Stimulated activated naive CD8-positive, alpha-beta T cell treated with anti-CD3 and anti-CD28 coated beads, Interleukin-15, Interleukin-2, amounts not matched to agents 100 U/mL and 50 U/mL, for 24 hours (primary cell): Measurements from ENCODE around the gene NFIX.
"Not testable (repeated sequence)": the region's sequence is repeated elsewhere in the genome, so short reads cannot be mapped to it uniquely, and the experiment has no call there.

Experiments
- ATAC-seq: fragments of 150-1000 bp; cut with Tn5 transposase; one replicate; pipeline ENCODE4 v1.10.0; 2021
- DNase-seq: peaks from one replicate; pipeline ENCODE4 v3.0.0; 2021

NFIX gene

DNA sequence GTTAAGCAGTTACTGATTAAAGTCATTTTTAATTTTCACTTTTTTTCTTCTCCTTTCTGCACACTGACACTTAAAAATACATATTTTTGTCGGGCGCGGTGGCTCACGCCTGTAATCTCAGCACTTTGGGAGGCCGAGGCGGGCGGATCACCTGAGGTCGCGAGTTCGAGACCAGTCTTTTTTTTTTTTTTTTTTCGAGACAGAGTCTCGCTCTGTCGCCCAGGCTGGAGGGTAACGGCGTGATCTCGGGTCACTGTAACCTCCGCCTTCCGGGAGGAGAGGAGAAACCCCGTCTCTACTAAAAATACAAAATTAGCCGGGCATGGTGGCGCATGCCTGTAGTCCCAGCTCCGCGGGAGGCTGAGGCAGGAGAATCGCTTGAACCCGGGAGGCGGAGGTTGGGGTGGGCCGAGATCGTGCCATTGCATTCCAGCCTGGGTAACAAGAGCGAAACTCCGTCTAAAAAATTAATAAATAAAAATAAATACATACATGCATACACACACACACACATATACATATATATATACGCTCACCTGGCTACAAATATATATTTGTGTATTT, 37.8 kb upstream of the NFIX start:
- DNase-seq, ATAC-seq: not testable (repeated sequence)

DNA sequence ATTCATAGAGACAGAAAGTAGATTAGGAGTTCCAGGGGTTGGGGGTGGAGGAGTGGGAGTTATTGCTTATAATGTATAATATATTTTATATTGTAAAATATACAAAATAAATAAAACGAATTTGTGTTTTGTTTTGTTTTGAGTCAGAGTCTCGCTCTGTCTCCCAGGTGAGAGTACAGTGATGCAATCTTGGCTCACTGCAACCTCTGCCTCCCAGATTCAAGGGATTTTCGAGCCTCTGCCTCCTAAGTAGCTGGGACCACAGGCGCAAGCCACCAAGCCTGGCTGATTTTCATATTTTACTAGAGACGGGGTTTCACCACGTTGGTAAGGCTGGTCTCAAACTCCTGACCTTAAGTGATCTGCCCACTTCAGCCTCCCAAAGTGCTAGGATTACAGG, 35.8 kb upstream of the NFIX start:
- DNase-seq = no peak
- no peak for ATAC-seq

DNA sequence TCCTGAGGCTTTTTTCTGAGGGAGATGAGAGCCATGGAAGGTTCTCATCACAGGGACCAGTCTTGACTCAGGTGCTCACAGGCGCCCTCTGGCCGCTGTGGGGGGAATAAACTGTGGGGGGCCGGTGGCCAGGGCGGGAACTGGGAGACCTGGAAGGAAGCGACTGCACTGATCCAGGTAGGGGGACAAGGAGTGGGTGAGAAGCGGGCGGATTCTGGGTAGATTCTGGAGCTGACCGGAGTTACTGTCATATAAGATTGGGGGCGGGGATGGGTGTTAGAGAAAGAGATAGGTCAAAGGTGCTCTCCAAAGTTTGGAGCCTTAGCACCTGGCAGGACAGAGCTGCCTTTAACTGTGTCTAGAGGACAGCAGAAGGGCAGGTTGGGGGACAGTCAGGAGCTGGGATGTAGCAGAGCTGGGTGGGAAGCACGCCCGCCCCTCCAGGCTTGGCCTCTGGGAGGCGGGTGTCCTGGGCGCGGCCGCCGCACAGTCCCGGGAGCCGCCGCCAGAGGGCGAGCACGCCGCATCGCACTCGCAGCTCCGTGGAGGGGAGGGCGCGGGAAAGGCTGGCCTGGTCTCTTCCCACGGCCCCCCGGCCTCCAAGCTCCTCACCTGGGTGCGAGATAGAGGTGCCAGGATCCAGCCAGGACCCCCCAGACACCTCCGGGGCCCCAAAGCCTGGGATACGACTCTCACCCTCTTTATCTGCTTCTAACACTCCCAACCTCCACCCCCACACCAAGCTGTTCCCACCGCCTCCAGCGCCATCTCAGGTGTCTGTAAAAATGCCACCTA, 30.1 kb upstream of the NFIX start:
- DNase-seq (peak; percentile 91), ATAC-seq (peak; percentile 97)

DNA sequence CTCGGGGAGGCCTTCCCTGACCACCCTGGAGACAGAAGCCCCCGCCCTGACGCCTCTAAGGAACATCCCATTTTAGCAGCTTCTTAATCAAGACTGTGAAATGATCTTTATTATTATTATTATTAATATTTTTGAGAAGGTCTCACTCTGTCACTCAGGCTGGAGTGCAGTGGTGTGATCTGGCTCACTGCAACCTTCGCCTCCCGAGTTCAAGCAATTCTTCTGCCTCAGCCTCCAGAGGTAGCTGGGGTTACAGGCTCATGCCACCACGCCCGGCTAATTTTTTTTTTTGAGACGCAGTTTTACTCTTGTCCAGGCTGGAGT, 29.5 kb upstream of the NFIX start:
- DNase-seq (no peak), ATAC-seq (no peak)

DNA sequence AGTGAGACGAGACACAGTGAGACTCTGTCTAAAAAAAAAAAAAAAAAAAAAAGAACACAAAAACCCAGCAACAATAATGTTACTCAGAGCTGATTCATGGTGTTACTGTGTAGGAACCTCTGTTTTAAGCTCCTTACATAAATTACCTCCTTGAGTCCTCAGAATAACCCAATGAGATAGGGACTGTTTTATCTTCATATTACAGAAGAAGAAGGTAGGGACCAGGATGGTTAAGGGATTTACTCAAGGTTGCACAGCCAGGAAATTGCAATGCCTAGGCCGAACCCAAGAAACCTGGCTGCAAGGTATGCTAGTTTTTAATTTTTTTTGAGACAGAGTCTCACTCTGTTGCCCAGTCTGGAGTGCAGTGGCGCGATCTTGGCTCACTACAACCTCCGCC, 27.4 kb upstream of the NFIX start:
- no peak for DNase-seq
- no peak for ATAC-seq

DNA sequence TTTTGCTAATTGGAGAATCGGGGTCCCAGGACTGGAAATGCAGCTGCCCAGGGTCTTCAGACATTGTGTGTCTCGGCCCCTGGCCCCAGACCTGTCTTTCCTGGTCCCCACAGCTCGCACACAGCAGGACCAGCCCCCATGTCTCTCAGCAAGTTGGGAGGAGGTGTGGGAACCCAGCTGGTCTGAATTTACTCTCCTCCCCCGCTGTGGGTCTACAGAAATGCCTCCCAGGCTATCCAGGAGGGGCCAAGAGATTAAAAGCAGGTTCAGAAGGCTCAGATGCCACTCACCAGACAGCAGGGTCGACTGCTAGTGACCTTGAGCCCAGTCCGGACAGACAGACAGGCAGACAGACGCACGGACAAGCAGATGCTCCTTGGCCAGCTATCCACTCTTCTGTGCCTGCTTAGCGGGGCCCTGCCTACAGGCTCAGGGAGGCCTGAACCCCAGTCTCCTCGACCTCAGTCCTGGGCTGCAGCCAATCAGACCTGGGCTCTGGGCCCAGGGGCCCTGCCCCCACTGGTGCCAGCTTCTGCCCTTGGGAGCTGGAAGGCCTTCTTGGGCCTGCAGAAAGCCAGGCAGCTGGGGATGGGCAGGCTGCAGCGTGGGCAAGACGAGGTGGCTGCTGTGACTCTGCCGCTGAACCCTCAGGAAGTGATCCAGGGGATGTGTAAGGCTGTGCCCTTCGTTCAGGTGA, 25.8 kb upstream of the NFIX start, which contains the start of gene DAND5:
DAND5 (plus strand) TSS at position 285 of the 697 bp plus-strand sequence; CDS start at position 370, 85 bp downstream.
- DNase-seq = no peak
- no peak for ATAC-seq

DNA sequence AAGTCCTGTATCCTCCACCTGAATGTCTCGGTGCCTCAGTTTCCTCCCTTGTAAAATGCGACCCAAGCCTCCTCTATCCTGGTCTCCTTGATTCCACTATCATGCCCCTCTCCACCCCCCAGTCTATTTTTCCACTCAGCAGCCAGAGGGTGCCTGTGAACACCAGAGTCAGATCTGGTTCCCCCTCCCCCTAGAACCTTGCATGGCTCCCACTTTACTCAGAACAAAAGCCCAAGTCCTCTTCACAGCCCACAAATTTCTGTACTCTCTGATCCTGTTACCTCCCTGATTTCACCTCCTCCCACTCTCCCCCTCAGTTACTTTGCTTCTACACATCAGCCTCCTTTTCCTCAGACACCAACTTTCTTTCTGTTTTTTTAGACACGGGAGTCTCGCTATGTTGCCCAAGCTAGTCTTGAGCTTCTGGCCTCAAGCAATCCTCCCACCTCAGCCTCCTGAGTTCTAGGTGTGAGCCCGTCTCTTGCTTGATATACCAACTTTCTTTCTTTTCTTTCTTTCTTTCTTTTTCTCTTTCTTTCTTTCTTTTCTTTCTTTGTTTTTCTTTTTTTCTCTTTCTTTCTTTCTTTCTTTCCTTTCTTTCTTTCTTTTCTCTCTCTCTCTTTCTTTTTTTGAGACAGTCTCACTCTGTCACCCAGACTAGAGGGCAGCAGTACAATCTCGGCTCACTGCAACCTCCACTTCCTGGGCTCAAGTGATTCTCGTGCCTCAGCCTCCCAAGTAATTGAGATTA, 25.0 kb upstream of the NFIX start:
- no peak for DNase-seq
- peak; percentile 19 for ATAC-seq

DNA sequence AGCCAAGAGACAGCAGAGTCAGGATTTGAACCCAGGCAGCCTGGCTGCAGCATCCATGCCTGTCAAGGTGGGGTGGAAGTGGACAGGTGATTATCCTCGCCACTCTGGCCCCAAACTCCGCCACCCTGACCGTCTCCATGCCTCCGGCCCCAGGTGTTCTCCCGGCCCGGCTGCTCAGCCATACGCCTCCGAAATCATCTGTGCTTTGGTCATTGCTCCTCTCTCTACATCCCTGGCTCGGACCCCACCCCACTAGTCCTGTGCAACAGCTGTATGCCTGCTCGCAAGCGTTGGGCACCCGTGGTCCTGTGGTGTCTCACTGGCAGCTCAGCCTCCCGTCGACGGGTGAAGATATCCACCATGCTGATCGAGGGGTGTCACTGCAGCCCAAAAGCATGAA, 22.0 kb upstream of the NFIX start:
- ATAC-seq (no peak), DNase-seq (no peak)

DNA sequence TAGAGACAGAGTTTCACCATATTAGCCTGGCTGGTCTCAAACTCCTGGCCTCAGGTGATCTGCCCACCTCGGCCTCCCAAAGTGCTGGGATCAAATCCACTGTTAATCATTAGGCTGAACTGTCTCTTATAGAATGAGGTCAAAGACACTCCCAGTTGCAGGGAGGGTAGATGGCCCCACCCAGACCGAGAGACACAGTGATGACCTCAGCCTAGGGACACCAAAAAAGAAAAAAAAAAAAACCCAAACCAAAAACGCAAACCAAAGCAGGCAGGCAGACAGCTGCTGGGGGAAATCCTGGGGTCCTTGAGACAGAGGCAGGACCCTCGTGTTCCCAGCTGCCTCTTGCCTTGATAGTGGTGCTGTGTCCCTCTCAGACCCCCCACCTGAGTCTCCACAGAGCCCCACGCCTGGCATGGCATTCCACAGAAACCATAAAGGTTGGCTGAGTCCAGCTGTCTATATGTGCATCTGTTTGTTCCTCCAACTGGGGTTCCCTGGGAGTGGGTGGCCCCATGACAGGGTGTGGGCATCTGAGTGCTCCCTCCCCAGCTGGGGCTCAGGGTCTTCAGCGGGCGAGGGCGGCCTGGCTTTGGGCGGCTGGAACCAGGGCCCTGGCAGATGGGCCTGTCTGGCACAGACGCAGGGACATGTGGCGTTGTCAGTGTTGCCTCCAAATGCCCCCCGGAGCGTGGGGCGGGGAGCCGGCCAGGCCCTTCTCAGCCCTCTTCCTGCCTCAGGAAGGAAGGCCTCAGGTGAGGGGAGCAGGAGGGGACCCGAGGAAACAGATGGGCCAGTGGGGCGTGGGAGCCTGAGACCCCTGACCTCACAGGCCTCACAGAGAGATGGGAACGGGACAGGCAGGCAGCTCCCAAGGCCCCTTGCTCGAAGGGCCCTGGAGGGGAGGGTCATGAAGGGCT, 20.7 kb upstream of the NFIX start:
- DNase-seq = no peak
- no peak for ATAC-seq

DNA sequence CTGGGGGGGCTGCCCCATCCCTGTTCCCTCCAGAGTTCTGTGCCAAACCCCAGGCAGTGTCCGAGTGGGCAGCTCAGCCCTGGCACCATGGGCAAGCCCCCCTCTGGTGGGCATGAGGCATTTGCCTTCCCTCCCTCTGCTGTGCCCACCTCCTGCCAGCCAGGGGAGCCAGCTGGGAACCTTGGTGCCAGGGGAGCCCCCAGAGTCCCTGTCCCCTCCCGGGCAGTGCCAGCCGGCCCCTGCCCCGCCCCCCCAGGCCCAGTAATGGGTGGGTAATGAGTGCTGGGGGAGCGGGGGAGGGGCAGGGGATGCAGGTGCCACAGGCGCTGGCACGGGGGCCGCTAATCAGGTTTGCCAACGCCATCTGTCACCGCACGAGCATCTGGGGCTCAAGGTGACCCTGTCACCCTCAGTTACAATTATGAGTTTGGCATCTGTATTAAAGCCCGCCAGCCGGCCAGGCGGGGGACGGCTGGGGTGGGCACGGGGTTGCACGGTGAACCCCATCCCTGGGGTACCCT, 20.0 kb upstream of the NFIX start:
- DNase-seq (no peak), ATAC-seq (no peak)

DNA sequence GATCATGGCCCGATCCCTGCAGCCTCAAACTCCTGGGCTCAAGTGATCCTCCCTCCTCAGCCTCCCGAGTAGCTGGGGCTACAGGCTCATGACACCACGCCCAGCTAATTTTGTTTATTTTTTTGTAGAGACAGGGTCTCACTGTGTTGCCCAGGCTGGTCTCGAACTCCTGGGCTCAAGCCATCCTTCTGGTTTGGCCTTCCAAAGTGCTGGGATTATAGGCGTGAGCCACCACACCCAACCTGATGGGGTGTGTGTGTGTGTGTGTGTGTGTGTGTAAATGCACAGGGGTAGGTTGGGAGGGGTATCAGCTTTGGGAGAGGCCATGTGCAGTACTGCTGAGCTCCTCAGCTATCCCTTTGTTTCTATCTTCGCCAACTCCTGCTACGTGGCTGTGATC, 19.2 kb upstream of the NFIX start:
- ATAC-seq, DNase-seq: not testable (repeated sequence)

DNA sequence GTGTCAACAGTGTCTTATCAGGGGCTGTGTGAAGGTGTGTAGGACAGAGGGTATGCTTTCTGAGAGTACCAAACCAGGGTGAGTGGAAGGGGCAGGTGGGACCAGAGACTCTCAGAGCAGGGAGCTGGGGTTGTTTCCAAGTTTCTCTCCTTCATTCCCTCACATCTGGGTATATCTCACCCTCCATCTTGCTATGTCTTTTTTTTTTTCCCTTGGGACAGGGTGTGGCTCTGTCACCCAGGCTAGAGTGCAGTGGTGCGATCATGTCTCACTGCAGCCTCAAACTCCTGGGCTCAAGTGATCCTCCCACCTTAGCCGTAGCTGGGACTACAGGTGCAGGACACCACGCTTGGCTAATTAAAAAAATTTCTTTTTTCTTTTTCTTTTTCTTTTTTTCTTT, 15.3 kb upstream of the NFIX start:
- no peak for ATAC-seq

DNA sequence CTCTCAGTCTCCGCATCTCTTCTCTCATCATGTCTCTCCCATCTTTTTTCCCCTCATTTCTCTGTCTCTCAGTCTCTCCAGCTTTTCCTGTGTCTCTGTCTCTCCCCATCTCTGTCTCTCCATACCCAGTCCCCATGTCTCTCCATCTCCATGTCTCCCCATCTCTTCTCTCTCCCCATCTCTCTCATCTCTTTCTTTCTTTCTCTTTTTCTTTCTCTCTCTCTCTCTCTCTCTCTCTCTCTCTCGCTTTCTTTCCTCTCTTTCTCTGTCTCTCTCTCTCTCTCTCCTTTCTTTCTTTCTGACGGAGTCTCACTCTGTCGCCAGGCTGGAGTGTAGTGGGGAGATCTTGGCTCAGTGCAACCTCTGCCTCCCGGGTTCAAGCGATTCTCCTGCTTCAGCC, 12.6 kb upstream of the NFIX start:
- DNase-seq (no peak), ATAC-seq (no peak)

More for the DNA sequence above, 15.3 kb upstream of the NFIX start:
- DNase-seq = no peak

DNA sequence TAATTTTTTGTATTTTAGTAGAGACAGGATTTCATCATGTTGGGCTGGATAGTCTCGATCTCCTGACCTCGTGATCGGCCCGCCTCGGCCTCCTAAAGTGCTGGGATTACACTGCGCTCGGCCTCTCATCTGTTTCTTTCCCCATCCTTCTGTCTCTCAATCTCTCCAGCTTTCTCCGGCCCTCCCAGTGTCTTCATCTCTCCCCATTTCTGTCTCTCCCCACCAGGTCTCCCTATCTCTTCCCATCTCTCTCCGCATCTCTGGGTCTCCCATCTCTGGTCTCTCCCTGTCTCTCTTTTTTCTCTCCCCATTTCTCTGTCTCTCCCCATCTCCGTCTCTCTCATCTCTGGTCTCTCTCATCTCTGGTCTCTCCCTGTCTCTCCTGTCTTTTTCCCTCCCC, 12.2 kb upstream of the NFIX start:
- no peak for DNase-seq
- ATAC-seq = no peak

DNA sequence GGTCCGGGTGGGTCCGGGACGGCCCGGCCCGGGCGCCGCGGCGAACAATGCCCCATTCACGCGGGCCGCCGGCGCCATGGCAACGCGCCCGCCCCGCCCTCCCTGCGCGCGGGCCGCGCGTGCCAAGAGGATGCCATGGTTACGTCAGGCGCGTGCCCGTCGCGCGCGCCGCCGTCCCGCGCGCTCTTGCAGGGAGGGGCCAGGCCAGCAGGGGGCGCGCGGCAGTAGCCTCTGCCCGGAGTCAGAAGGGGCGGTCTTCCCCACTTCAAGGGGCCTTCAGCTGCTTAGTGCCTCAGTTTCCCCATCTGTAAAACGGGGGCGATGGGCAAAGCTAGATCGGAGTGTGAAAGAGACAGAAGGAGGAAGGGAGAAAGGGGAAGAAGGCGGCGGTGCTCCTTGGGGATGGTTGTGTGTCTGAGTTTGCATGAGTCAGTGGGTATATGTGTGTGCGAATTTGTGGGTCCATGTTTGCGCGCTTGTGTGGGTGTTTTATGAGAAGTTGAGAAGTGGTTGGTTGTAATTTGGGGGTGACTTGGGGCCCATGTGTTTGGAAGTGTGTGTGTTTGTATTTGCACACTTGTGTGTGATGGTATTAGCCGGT, 11.6 kb upstream of the NFIX start:
- ATAC-seq (peak; percentile 76), DNase-seq (peak; percentile 87)

DNA sequence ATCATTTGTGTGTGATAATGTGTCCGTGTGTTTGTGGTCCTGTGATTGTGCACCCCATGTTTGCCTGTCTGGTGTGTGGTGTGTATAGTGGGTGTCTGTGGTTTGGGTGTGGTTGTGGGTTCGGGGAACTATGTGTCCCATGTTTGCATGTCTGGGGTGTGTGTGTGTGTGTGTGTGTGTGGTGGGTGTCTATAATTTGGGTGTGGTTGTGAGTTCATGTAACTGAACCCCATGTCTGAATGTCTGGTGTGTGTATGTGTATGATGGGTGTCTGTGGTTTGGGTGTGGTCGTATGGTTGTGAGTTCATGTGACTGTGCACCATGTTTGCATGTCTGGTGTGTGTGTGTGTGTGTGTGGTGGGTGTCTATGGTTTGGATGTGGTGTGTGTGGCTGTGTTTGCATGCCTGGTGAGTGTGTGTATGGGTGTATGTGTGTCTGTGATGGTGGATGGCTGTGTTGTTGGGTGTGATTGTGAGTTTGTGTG, 11.1 kb upstream of the NFIX start:
- no peak for ATAC-seq
- no peak for DNase-seq

DNA sequence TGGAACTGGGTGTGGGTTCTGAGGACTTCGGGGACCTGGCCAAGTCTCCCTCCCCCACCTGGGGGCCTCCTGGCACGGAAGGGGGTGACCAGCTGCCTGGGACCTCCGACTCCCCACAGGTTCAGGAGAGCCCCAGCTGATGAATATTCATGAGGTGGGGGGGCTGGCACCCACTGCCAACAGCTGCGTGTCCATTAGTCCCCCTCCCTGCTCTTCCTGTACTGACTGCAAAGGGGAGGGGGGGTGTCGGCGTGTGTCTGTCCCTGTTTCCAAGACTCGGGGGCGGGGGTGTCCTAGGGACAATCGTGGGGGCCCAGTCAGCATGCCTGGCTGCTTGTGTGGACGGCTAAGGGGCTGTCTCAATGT, 10.6 kb upstream of the NFIX start:
- ATAC-seq = peak; percentile 5
- no peak for DNase-seq

DNA sequence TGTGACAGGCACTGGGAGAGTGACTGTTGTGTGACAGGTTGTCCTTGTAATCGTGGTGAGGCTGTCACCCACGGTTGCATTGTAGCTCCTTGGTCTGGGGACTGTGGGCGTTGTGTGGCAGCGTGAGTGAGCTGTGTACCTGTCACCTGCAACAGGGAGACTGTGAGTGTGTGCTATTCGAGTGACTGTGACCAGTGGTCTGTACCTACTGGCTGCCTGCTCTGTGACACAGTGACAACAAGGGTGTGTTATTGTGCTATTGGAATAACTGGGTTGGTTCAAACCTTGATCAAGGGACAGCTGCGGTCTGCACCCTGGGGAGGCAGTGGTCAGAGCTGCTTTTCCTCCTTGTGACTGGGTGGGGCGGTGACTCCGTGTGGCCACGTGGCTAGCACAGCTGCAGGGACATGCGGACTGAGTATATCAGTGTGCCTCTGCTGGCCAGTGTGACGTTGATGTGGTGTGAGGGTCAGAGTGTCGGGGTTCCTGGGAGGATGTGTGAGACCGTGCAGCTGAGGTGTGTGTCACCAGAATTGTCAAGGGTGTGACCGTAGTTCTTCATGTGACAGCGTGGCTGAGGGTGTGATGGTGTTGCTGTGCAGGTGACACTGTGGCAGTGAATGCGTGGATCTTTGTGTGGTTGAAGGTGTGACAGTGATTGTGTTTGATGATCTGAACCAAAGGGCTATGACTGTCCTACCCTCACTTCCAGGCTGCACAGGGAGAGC, 10.1 kb upstream of the NFIX start:
- ATAC-seq = peak; percentile 28

DNA sequence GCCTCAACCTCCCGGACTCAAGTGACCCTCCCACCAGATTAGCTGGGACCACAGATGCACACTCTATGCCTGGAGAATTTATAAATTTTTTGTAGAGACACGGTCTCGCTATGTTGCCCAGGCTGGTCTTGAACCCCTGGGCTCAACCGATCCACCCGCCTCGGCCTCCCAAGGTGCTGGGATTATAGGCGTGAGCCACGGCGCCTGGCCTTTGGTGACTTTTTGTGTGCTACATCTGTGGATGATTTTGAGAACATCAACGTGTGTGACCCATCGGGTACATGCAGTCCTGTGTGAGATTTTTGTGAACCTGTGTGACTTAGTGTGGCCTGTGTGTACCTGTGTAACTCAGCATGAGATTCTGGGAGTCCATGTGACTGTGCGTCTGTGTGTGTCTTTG, 8.5 kb upstream of the NFIX start:
- DNase-seq = no peak
- no peak for ATAC-seq

More for the DNA sequence above, 10.1 kb upstream of the NFIX start:
- no peak for DNase-seq

DNA sequence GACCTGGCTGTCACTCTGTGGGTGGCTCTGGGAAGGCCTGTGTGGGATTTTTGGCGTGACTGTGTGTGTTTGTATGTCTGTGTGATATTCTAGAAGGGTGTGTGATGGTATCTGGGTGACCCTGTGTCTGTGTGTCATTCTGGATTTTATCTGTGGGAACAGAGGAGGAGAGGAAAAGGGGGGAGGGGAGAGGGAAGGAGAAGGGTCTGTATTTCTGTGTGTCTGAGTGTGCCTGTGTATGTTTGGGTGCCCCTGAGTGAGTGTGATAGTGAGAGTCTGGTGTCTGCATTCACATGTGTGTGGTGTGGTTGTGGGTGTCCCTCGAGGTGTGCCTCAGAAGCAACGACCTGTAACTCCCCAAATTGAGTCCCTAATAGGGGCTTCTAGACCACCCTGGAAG, 8.1 kb upstream of the NFIX start:
- ATAC-seq (no peak), DNase-seq (no peak)
